ENCODE measurements around the gene AATK. TPM values are rescaled to one million over a fixed set of nuclear protein-coding genes. Genes with fewer than 3 reads are reported as not detected.

AATK gene
- total RNA-seq, 1 donor from 2014 or later, result 72.5 TPM

DNA sequence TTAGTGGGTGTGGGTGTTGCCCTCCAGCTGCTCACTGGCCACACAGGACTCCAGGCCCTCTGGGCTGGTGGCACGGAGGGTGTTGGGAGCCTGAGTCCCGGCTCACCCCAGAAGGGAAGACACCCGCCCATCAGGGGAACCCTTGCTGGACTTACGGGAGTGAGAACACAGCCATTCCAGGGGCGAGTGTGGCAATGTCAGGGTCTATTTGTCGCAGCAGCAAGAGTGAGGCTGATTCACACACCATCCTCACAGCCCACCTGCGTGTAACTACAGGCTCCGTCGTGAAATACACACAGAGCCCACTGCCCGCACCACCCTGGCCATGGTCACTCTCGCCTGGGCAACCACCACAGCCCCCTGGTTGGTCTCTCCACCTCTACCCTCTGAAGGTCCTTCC lies 17.8 kb upstream of the AATK start:
- Histone ChIP-seq H3K27me3 (peaks cover 4% of the 10 kb centered on the region), H3K4me1 (no peaks in the 10 kb centered on the region), H3K9me3 (no peaks in the 10 kb centered on the region), H3K27ac (no peak overlapping the region), H3K36me3 (no peaks in the 10 kb centered on the region), H3K4me3 (no peak overlapping the region)
- no peak for DNase-seq
- TF ChIP-seq, protein P1, sequence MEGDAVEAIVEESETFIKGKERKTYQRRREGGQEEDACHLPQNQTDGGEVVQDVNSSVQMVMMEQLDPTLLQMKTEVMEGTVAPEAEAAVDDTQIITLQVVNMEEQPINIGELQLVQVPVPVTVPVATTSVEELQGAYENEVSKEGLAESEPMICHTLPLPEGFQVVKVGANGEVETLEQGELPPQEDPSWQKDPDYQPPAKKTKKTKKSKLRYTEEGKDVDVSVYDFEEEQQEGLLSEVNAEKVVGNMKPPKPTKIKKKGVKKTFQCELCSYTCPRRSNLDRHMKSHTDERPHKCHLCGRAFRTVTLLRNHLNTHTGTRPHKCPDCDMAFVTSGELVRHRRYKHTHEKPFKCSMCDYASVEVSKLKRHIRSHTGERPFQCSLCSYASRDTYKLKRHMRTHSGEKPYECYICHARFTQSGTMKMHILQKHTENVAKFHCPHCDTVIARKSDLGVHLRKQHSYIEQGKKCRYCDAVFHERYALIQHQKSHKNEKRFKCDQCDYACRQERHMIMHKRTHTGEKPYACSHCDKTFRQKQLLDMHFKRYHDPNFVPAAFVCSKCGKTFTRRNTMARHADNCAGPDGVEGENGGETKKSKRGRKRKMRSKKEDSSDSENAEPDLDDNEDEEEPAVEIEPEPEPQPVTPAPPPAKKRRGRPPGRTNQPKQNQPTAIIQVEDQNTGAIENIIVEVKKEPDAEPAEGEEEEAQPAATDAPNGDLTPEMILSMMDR (IDR thresholded peaks at IDR 0.05), result no peak
- no peak for ATAC-seq
- intact Hi-C loops (cut with DNase I), result no loop called here

- ATAC-seq (no peak), DNase-seq (no peak)
- no peak overlapping the region for H3K4me3 ChIP-seq
- H3K4me1 ChIP-seq, result no peaks in the 10 kb centered on the region
- no peak overlapping the region for H3K27ac ChIP-seq
- H3K27me3 ChIP-seq, result peaks cover 4% of the 10 kb centered on the region
- H3K36me3 ChIP-seq, result no peaks in the 10 kb centered on the region
- intact Hi-C loops (cut with DNase I), result no loop called here
- TF ChIP-seq, protein P1 (IDR thresholded peaks at IDR 0.05), result no peak
- H3K9me3 ChIP-seq, result no peaks in the 10 kb centered on the region
These were observed 17.3 kb upstream of the AATK start for GRCh38 chr17:81183316-81183715.

GRCh38 chr17:81182596-81182995 lies 16.6 kb upstream of the AATK start:
- H3K27ac ChIP-seq, result no peak overlapping the region
- H3K4me1 ChIP-seq, result no peaks in the 10 kb centered on the region
- peaks cover 4% of the 10 kb centered on the region for H3K27me3 ChIP-seq
- H3K4me3 ChIP-seq, result no peak overlapping the region
- TF ChIP-seq, protein P1 (IDR thresholded peaks at IDR 0.05), result no peak
- no peaks in the 10 kb centered on the region for H3K36me3 ChIP-seq
- DNase-seq (no peak), ATAC-seq (no peak)
- intact Hi-C loops (cut with DNase I), result no loop called here
- H3K9me3 ChIP-seq, result no peaks in the 10 kb centered on the region

- Histone ChIP-seq H3K27ac (no peak overlapping the region), H3K4me3 (no peak overlapping the region), H3K9me3 (no peaks in the 10 kb centered on the region), H3K36me3 (no peaks in the 10 kb centered on the region), H3K27me3 (peaks cover 4% of the 10 kb centered on the region), H3K4me1 (no peaks in the 10 kb centered on the region)
- intact Hi-C loops (cut with DNase I), result no loop called here
- DNase-seq, result no peak
- ATAC-seq, result no peak
- TF ChIP-seq, protein P1 (IDR thresholded peaks at IDR 0.05), result no peak
These were observed 15.8 kb upstream of the AATK start for GRCh38 chr17:81181811-81182185.

GRCh38 chr17:81180836-81181810 lies 15.1 kb upstream of the AATK start:
- peaks cover 4% of the 10 kb centered on the region for H3K27me3 ChIP-seq
- TF ChIP-seq, protein P1 (IDR thresholded peaks at IDR 0.05), result no peak
- no peaks in the 10 kb centered on the region for H3K9me3 ChIP-seq
- no peak for ATAC-seq
- intact Hi-C loops (cut with DNase I), result no loop called here
- DNase-seq, result no peak
- H3K36me3 ChIP-seq, result no peaks in the 10 kb centered on the region
- H3K4me1 ChIP-seq, result no peaks in the 10 kb centered on the region
- no peak overlapping the region for H3K27ac ChIP-seq
- H3K4me3 ChIP-seq, result no peak overlapping the region
